Measurements from ENCODE around the gene FAM120B.
"Not testable (repeated sequence)": the region's sequence is repeated elsewhere in the genome, so short reads cannot be mapped to it uniquely, and the experiment has no call there.

The FAM120B gene

DNA sequence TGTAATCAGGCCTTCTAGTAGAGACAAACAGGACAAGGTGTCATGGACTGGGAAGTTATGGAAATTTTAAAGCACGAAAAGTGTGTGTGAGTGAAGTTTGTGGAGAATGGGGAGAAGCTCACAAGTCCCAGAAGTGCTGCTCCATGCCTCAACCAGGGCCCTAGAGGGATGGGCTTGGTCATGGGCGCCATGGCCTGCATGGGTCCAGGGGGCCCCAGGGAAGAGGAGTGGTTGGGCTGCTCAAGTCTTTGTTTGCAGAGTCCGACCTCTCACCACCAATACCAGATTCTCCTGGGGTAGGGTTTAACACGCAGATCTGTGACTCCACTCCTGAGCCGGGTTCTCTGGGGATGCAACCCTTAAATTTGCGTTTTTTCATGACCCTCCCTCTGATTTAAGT is 88.4 kb downstream of the FAM120B start:
- DNase-seq (no peak), ATAC-seq (ENCODE audit: insufficient read depth, low read depth) (no peak)
- H3K9me3 ChIP-seq (ENCODE audit: insufficient read depth, low read length, severe bottlenecking), result no peaks in the 10 kb centered on the region
- no peak overlapping the region for H2AFZ ChIP-seq (ENCODE audit: low read depth, low read length)
- H3K27ac ChIP-seq (ENCODE audit: low read length), result no peak overlapping the region
- H3K4me1 ChIP-seq (ENCODE audit: insufficient read depth, low read length), result no peaks in the 10 kb centered on the region
- H4K20me1 ChIP-seq (ENCODE audit: insufficient read depth, low read length), result no peaks in the 10 kb centered on the region; the same call in 1 of the 2 replicates
- no peaks in the 10 kb centered on the region for H3K79me2 ChIP-seq (ENCODE audit: insufficient read depth, low read length)
- no peaks in the 10 kb centered on the region for H3K27me3 ChIP-seq (ENCODE audit: insufficient read depth, low read length, poor library complexity)
- H3K36me3 ChIP-seq (ENCODE audit: insufficient read depth, low read length), result peaks cover 67% of the 10 kb centered on the region
- no peak overlapping the region for H3K9ac ChIP-seq (ENCODE audit: low read depth, low read length)
- TF ChIP-seq CTCF (IDR thresholded peaks at IDR 0.05; ENCODE audit: borderline replicate concordance, extremely low read depth, low read length, poor library complexity, severe bottlenecking) (no peak), EZH2 (IDR thresholded peaks at IDR 0.05; ENCODE audit: borderline replicate concordance, low read depth, low read length, severe bottlenecking) (no peak)
- H3K4me2 ChIP-seq (ENCODE audit: insufficient read depth, low read length), result no peak overlapping the region
- no peak overlapping the region for H3K4me3 ChIP-seq (ENCODE audit: low read depth in 1 of 2, low read length in 2 of 2)

GRCh38 chr6:170398743-170399369 is 92.3 kb downstream of the FAM120B start:
- H4K20me1 ChIP-seq (ENCODE audit: insufficient read depth, low read length); ATAC-seq (ENCODE audit: insufficient read depth, low read depth); H2AFZ ChIP-seq (ENCODE audit: low read depth, low read length); H3K27ac ChIP-seq (ENCODE audit: low read length); H3K79me2 ChIP-seq (ENCODE audit: insufficient read depth, low read length); H3K9me3 ChIP-seq (ENCODE audit: insufficient read depth, low read length, severe bottlenecking); H3K9ac ChIP-seq (ENCODE audit: low read depth, low read length); H3K4me3 ChIP-seq (ENCODE audit: low read depth in 1 of 2, low read length in 2 of 2); H3K4me2 ChIP-seq (ENCODE audit: insufficient read depth, low read length); H3K27me3 ChIP-seq (ENCODE audit: insufficient read depth, low read length, poor library complexity); H3K4me1 ChIP-seq (ENCODE audit: insufficient read depth, low read length); DNase-seq: not testable (repeated sequence)
- peaks cover 75% of the 10 kb centered on the region for H3K36me3 ChIP-seq (ENCODE audit: insufficient read depth, low read length)

DNA sequence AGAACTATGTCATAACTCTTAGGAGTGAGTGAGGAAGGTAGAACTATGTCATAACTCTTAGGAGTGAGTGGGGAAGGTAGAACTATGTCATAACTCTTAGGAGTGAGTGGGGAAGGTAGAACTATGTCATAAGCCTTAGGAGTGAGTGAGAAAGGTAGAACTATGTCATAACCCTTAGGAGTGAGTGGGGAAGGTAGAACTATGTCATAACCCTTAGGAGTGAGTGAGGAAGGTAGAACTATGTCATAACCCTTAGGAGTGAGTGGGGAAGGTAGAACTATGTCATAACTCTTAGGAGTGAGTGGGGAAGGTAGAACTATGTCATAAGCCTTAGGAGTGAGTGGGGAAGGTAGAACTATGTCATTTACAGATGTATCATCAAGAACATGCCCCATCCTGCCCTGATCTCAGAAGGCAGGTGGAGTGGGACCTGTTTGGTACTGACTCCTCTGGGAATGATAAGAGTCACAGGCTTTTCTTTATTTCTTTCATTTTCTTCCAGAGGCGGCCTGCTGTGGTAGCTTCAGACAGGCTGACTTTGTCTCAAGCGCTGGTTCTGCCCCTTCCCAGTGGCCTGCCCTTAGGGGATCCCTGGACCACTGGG is 93.5 kb downstream of the FAM120B start:
- H4K20me1 ChIP-seq (ENCODE audit: insufficient read depth, low read length); DNase-seq; H3K27ac ChIP-seq (ENCODE audit: low read length); H3K27me3 ChIP-seq (ENCODE audit: insufficient read depth, low read length, poor library complexity); H2AFZ ChIP-seq (ENCODE audit: low read depth, low read length); H3K79me2 ChIP-seq (ENCODE audit: insufficient read depth, low read length); H3K4me2 ChIP-seq (ENCODE audit: insufficient read depth, low read length); H3K4me1 ChIP-seq (ENCODE audit: insufficient read depth, low read length); ATAC-seq (ENCODE audit: insufficient read depth, low read depth); H3K9ac ChIP-seq (ENCODE audit: low read depth, low read length); H3K4me3 ChIP-seq (ENCODE audit: low read depth in 1 of 2, low read length in 2 of 2); H3K9me3 ChIP-seq (ENCODE audit: insufficient read depth, low read length, severe bottlenecking): not testable (repeated sequence)
- peaks cover 75% of the 10 kb centered on the region for H3K36me3 ChIP-seq (ENCODE audit: insufficient read depth, low read length)

GRCh38 chr6:170402318-170403040 is 95.9 kb downstream of the FAM120B start:
- ATAC-seq (ENCODE audit: insufficient read depth, low read depth), result no peak
- Histone ChIP-seq H2AFZ (ENCODE audit: low read depth, low read length) (no peak overlapping the region), H3K4me2 (ENCODE audit: insufficient read depth, low read length) (no peak overlapping the region), H3K27me3 (ENCODE audit: insufficient read depth, low read length, poor library complexity) (no peaks in the 10 kb centered on the region), H3K27ac (ENCODE audit: low read length) (no peak overlapping the region), H4K20me1 (ENCODE audit: insufficient read depth, low read length) (no peaks in the 10 kb centered on the region), H3K4me1 (ENCODE audit: insufficient read depth, low read length) (no peaks in the 10 kb centered on the region), H3K9ac (ENCODE audit: low read depth, low read length) (no peak overlapping the region), H3K36me3 (ENCODE audit: insufficient read depth, low read length) (peaks cover 69% of the 10 kb centered on the region), H3K9me3 (ENCODE audit: insufficient read depth, low read length, severe bottlenecking) (no peaks in the 10 kb centered on the region), H3K4me3 (ENCODE audit: low read depth in 1 of 2, low read length in 2 of 2) (no peak overlapping the region), H3K79me2 (ENCODE audit: insufficient read depth, low read length) (no peaks in the 10 kb centered on the region)
- DNase-seq, result no peak
- TF ChIP-seq EZH2 (IDR thresholded peaks at IDR 0.05; ENCODE audit: borderline replicate concordance, low read depth, low read length, severe bottlenecking), result no peak
- TF ChIP-seq CTCF (IDR thresholded peaks at IDR 0.05; ENCODE audit: borderline replicate concordance, extremely low read depth, low read length, poor library complexity, severe bottlenecking), result no peak
